ENCODE measurements around the gene TRIM22. TPM values are rescaled to one million over a fixed set of nuclear protein-coding genes. Genes with fewer than 3 reads are reported as not detected.
A peak's percentile ranks its signal among the peaks of the same experiment; 100 is the strongest.
"Not testable (repeated sequence)": the region's sequence is repeated elsewhere in the genome, so short reads cannot be mapped to it uniquely, and the experiment has no call there.

The TRIM22 gene
- total and polyA plus RNA-seq, 2 donors (not counting 1 experiment from before 2014, with no cell fraction given): 108 to 112 TPM

- no peaks in the 10 kb centered on the region for H3K9me3 ChIP-seq (ENCODE audit: control insufficient read depth, insufficient read depth, low read depth, low read length)
- DNase-seq (ENCODE audit: low read depth in 2 of 2): no peak
- no peak overlapping the region for H3K4me3 ChIP-seq (replicated peaks in 1 of 4; ENCODE audit: control extremely low read depth in 1 of 4, insufficient read depth in 1 of 4, low read depth in 3 of 4, low read length in 4 of 4)
- H3K36me3 ChIP-seq (ENCODE audit: control insufficient read depth, insufficient read depth, low read length): no peaks in the 10 kb centered on the region
- peaks cover 10% of the 10 kb centered on the region for H3K79me2 ChIP-seq (ENCODE audit: control insufficient read depth, insufficient read depth, low read length)
- TF ChIP-seq EZH2 (IDR thresholded peaks at IDR 0.05; ENCODE audit: low read length, missing control alignments) (no peak), CTCF (conservative IDR thresholded peaks at IDR 0.05 in 1 of 2, IDR thresholded peaks at IDR 0.05 in 1 of 2; ENCODE audit: low read depth in 1 of 2, low read length in 2 of 2) (no peak)
- no peaks in the 10 kb centered on the region for H3K27me3 ChIP-seq (ENCODE audit: control insufficient read depth, insufficient read depth, low read length)
- no peak overlapping the region for H2AFZ ChIP-seq (ENCODE audit: low read length)
- no peak overlapping the region for H3K27ac ChIP-seq (ENCODE audit: insufficient read depth, low read length)
- H3K4me1 ChIP-seq (ENCODE audit: control insufficient read depth, extremely low read depth, insufficient read depth, low read length): peaks cover 9% of the 10 kb centered on the region
- H3K9ac ChIP-seq (ENCODE audit: insufficient read depth, low read length): no peak overlapping the region
- no peak overlapping the region for H3K4me2 ChIP-seq (ENCODE audit: extremely low read depth, insufficient read depth, low read length)
- H4K20me1 ChIP-seq (ENCODE audit: control insufficient read depth, extremely low read depth, insufficient read depth, low read length): no peaks in the 10 kb centered on the region
Measured at GRCh38 chr11:5688482-5688881, 1.1 kb upstream of the TRIM22 start.

GRCh38 chr11:5690216-5690615 is 626 bp downstream of the TRIM22 start:
- Histone ChIP-seq H3K4me3 (replicated peaks in 1 of 4; ENCODE audit: control extremely low read depth in 1 of 4, insufficient read depth in 1 of 4, low read depth in 3 of 4, low read length in 4 of 4) (peak overlapping the region; percentile 46 to 64 (median 56)), H3K79me2 (ENCODE audit: control insufficient read depth, insufficient read depth, low read length) (peaks cover 6% of the 10 kb centered on the region), H2AFZ (ENCODE audit: low read length) (peak overlapping the region; percentile 51), H3K27me3 (ENCODE audit: control insufficient read depth, insufficient read depth, low read length) (no peaks in the 10 kb centered on the region), H4K20me1 (ENCODE audit: control insufficient read depth, extremely low read depth, insufficient read depth, low read length) (no peaks in the 10 kb centered on the region), H3K4me1 (ENCODE audit: control insufficient read depth, extremely low read depth, insufficient read depth, low read length) (peaks cover 9% of the 10 kb centered on the region), H3K9me3 (ENCODE audit: control insufficient read depth, insufficient read depth, low read depth, low read length) (no peaks in the 10 kb centered on the region), H3K27ac (ENCODE audit: insufficient read depth, low read length) (peak overlapping the region; percentile 88), H3K9ac (ENCODE audit: insufficient read depth, low read length) (peak overlapping the region; percentile 68), H3K4me2 (ENCODE audit: extremely low read depth, insufficient read depth, low read length) (peak overlapping the region; percentile 98), H3K36me3 (ENCODE audit: control insufficient read depth, insufficient read depth, low read length) (peaks cover 2% of the 10 kb centered on the region)
- DNase-seq (ENCODE audit: low read depth in 2 of 2): peak; percentile 36 to 51
- TF ChIP-seq EZH2 (IDR thresholded peaks at IDR 0.05; ENCODE audit: low read length, missing control alignments): no peak
- no peak for TF ChIP-seq CTCF (conservative IDR thresholded peaks at IDR 0.05 in 1 of 2, IDR thresholded peaks at IDR 0.05 in 1 of 2; ENCODE audit: low read depth in 1 of 2, low read length in 2 of 2)

GRCh38 chr11:5690736-5691135 is 1.1 kb downstream of the TRIM22 start:
- H3K9ac ChIP-seq (ENCODE audit: insufficient read depth, low read length): peak overlapping the region; percentile 68
- peak overlapping the region; percentile 98 for H3K4me2 ChIP-seq (ENCODE audit: extremely low read depth, insufficient read depth, low read length)
- H4K20me1 ChIP-seq (ENCODE audit: control insufficient read depth, extremely low read depth, insufficient read depth, low read length): no peaks in the 10 kb centered on the region
- H3K36me3 ChIP-seq (ENCODE audit: control insufficient read depth, insufficient read depth, low read length): peaks cover 2% of the 10 kb centered on the region
- H3K4me3 ChIP-seq (replicated peaks in 1 of 4; ENCODE audit: control extremely low read depth in 1 of 4, insufficient read depth in 1 of 4, low read depth in 3 of 4, low read length in 4 of 4): peak overlapping the region; percentile 46 to 64 (median 56)
- peaks cover 6% of the 10 kb centered on the region for H3K79me2 ChIP-seq (ENCODE audit: control insufficient read depth, insufficient read depth, low read length)
- H3K4me1 ChIP-seq (ENCODE audit: control insufficient read depth, extremely low read depth, insufficient read depth, low read length): peaks cover 9% of the 10 kb centered on the region
- DNase-seq (ENCODE audit: low read depth in 2 of 2): peak; percentile 34 to 41
- TF ChIP-seq EZH2 (IDR thresholded peaks at IDR 0.05; ENCODE audit: low read length, missing control alignments) (no peak), CTCF (conservative IDR thresholded peaks at IDR 0.05 in 1 of 2, IDR thresholded peaks at IDR 0.05 in 1 of 2; ENCODE audit: low read depth in 1 of 2, low read length in 2 of 2) (no peak)
- no peaks in the 10 kb centered on the region for H3K9me3 ChIP-seq (ENCODE audit: control insufficient read depth, insufficient read depth, low read depth, low read length)
- peak overlapping the region; percentile 88 for H3K27ac ChIP-seq (ENCODE audit: insufficient read depth, low read length)
- no peaks in the 10 kb centered on the region for H3K27me3 ChIP-seq (ENCODE audit: control insufficient read depth, insufficient read depth, low read length)
- peak overlapping the region; percentile 64 for H2AFZ ChIP-seq (ENCODE audit: low read length)

- not testable (repeated sequence) for DNase-seq (ENCODE audit: low read depth in 2 of 2); H4K20me1 ChIP-seq (ENCODE audit: control insufficient read depth, extremely low read depth, insufficient read depth, low read length); H3K36me3 ChIP-seq (ENCODE audit: control insufficient read depth, insufficient read depth, low read length); H2AFZ ChIP-seq (ENCODE audit: low read length); H3K9me3 ChIP-seq (ENCODE audit: control insufficient read depth, insufficient read depth, low read depth, low read length); H3K4me1 ChIP-seq (ENCODE audit: control insufficient read depth, extremely low read depth, insufficient read depth, low read length); H3K27me3 ChIP-seq (ENCODE audit: control insufficient read depth, insufficient read depth, low read length); H3K79me2 ChIP-seq (ENCODE audit: control insufficient read depth, insufficient read depth, low read length)
- Histone ChIP-seq H3K27ac (ENCODE audit: insufficient read depth, low read length) (peak overlapping the region; percentile 88), H3K9ac (ENCODE audit: insufficient read depth, low read length) (peak overlapping the region; percentile 68), H3K4me3 (replicated peaks in 1 of 4; ENCODE audit: control extremely low read depth in 1 of 4, insufficient read depth in 1 of 4, low read depth in 3 of 4, low read length in 4 of 4) (peak overlapping the region; percentile 46 to 64 (median 56)), H3K4me2 (ENCODE audit: extremely low read depth, insufficient read depth, low read length) (peak overlapping the region; percentile 98)
Measured at GRCh38 chr11:5691238-5691963, 1.8 kb downstream of the TRIM22 start.
